SK-N-SH (cell line): ENCODE measurements around the gene HLF. TPM values are rescaled to one million over a fixed set of nuclear protein-coding genes. Genes with fewer than 3 reads are reported as not detected.

ENCODE experiments used
- CTCF ChIA-PET: fragments of 300-600, 350-600 bp; formaldehyde crosslinking; extraction: SDS; loops from one replicate; lab custom pipeline; 2021; lab: Yijun Ruan, JAX
- POLR2A ChIA-PET: fragments of 350-600 bp; sonication (Branson Sonifier 250); formaldehyde crosslinking; extraction: SDS; loops from one replicate; lab custom pipeline; 2020; ENCODE audit warnings: antibody characterized with exemption, inconsistent platforms; lab: Yijun Ruan, JAX
- DNase-seq: peaks from one replicate; pipeline ENCODE4 v3.0.0; 2012
- H2AFZ ChIP-seq: fragments of 200-600 bp; sonication (generic); 2 replicates; pipeline ENCODE4 v1.8.1; 2016; ENCODE audit warnings: antibody characterized with exemption, mild to moderate bottlenecking, low read depth
- H3F3A ChIP-seq: fragments of 200-600 bp; sonication (generic); replicated peaks from 2 replicates; pipeline ENCODE3; 2016; ENCODE audit warnings: antibody characterized with exemption, mild to moderate bottlenecking; ENCODE audit not compliant: insufficient read depth
- H3K27ac ChIP-seq, 2 experiments: fragments of 200-500 bp in 1 of 2; fragments of 200-600 bp in 1 of 2; sonication (Bioruptor generic) in 1 of 2; sonication (generic), shearing (Covaris generic) in 1 of 2; 2 replicates each; pipeline versions ENCODE4 v1.5.1 to v1.6.1; 2014 to 2016; ENCODE audit warnings: low read depth in 2 of 2, inconsistent platforms in 1 of 2, low read length in 1 of 2, mild to moderate bottlenecking in 1 of 2, mixed read lengths in 1 of 2
- H3K27me3 ChIP-seq: fragments of 200-600 bp; sonication (generic), shearing (Covaris generic); 2 replicates; pipeline ENCODE4 v1.6.1; 2016; ENCODE audit warnings: mixed run types; ENCODE audit not compliant: insufficient read depth
- H3K36me3 ChIP-seq, 2 experiments: fragments of 200-500 bp in 1 of 2; fragments of 200-600 bp in 1 of 2; sonication (Bioruptor generic) in 1 of 2; sonication (generic) in 1 of 2; replicated peaks in 1 of 2; 2 replicates each; pipeline versions ENCODE3 to v1.5.1; 2014 to 2016; ENCODE audit warnings: low read length in 1 of 2, mild to moderate bottlenecking in 1 of 2; ENCODE audit not compliant: insufficient read depth in 2 of 2, control insufficient read depth in 1 of 2
- H3K4me1 ChIP-seq, 2 experiments: fragments of 200-500 bp in 1 of 2; fragments of 200-600 bp in 1 of 2; sonication (Bioruptor generic) in 1 of 2; sonication (generic), shearing (Covaris generic) in 1 of 2; 2 replicates each; pipeline versions ENCODE4 v1.5.1 to v1.6.1; 2014 to 2016; ENCODE audit warnings: low read depth in 1 of 2, low read length in 1 of 2, mixed run types in 1 of 2; ENCODE audit not compliant: insufficient read depth in 2 of 2, control insufficient read depth in 1 of 2
- H3K4me2 ChIP-seq: fragments of 200-600 bp; sonication (generic), shearing (Covaris generic); 2 replicates; pipeline ENCODE4 v1.6.1; 2017; ENCODE audit warnings: mixed run types
- H3K4me3 ChIP-seq, 2 experiments: fragments of 200-500 bp in 1 of 2; fragments of 200-600 bp in 1 of 2; sonication (Bioruptor generic) in 1 of 2; sonication (generic), shearing (Covaris generic) in 1 of 2; 2 replicates each; pipeline versions ENCODE4 v1.5.1 to v1.8.1; 2014 to 2016; ENCODE audit warnings: low read depth in 2 of 2, inconsistent platforms in 1 of 2, low read length in 1 of 2, mild to moderate bottlenecking in 1 of 2, mixed read lengths in 1 of 2, moderate library complexity in 1 of 2
- H3K79me2 ChIP-seq: fragments of 200-600 bp; sonication (generic); 2 replicates; pipeline ENCODE4 v1.8.1; 2017; ENCODE audit warnings: mild to moderate bottlenecking; ENCODE audit not compliant: insufficient read depth
- H3K9ac ChIP-seq: fragments of 200-600 bp; sonication (generic); 2 replicates; pipeline ENCODE4 v1.6.1; 2017; ENCODE audit warnings: mixed run types
- H3K9me2 ChIP-seq: fragments of 200-600 bp; sonication (generic); 2 replicates; pipeline ENCODE4 v1.6.1; 2017; ENCODE audit warnings: mixed run types
- H3K9me3 ChIP-seq: fragments of 200-600 bp; sonication (generic); 2 replicates; pipeline ENCODE4 v1.6.1; 2017; ENCODE audit warnings: mixed run types, mild to moderate bottlenecking, moderate library complexity
- H4K20me1 ChIP-seq: fragments of 200-600 bp; sonication (generic); 2 replicates; pipeline ENCODE4 v1.6.1; 2017; ENCODE audit warnings: mild to moderate bottlenecking, mixed run types; ENCODE audit not compliant: insufficient read depth
- CTCF ChIP-seq: fragments of 200-600 bp; sonication (generic); IDR thresholded peaks from 2 replicates; pipeline ENCODE4 v1.6.1; 2017; ENCODE audit warnings: antibody characterized with exemption, mild to moderate bottlenecking, moderate library complexity
- ELF1 ChIP-seq: IDR thresholded peaks from 2 replicates; pipeline ENCODE4 v1.4.0; 2012
- EP300 ChIP-seq, 2 experiments: IDR thresholded peaks; 2 replicates each; pipeline versions ENCODE4 v1.4.0 to v1.6.1; 2012; ENCODE audit warnings: borderline replicate concordance in 1 of 2, low read depth in 1 of 2, low read length in 1 of 2
- FOXJ3 ChIP-seq: sonication (generic); formaldehyde crosslinking; IDR thresholded peaks from 2 replicates; pipeline ENCODE4 v1.5.1; 2020; ENCODE audit warnings: mild to moderate bottlenecking, missing genetic modification reagents
- GABPA ChIP-seq: IDR thresholded peaks from 2 replicates; pipeline ENCODE4 v1.4.0; 2012; ENCODE audit warnings: low read depth, mild to moderate bottlenecking
- MXI1 ChIP-seq: IDR thresholded peaks from 2 replicates; pipeline ENCODE4 v1.6.1; 2012; ENCODE audit warnings: mild to moderate bottlenecking, low read depth, low read length, improper control_type of control experiment
- NFIC ChIP-seq: IDR thresholded peaks from 2 replicates; pipeline ENCODE4 v1.4.0; 2012; ENCODE audit warnings: borderline replicate concordance
- NRF1 ChIP-seq: IDR thresholded peaks from 2 replicates; pipeline ENCODE4 v1.6.1; 2012; ENCODE audit warnings: low read depth, mild to moderate bottlenecking, low read length
- PBX3 ChIP-seq: IDR thresholded peaks from 2 replicates; pipeline ENCODE4; 2012
- RAD21 ChIP-seq: IDR thresholded peaks from 2 replicates; pipeline ENCODE4 v1.6.1; 2012; ENCODE audit warnings: mild to moderate bottlenecking, low read length
- RCOR1 ChIP-seq: fragments of 150-350 bp; IDR thresholded peaks from 2 replicates; pipeline ENCODE4 v1.6.1; 2017; ENCODE audit warnings: antibody characterized with exemption, low read length
- RFX5 ChIP-seq: IDR thresholded peaks from 2 replicates; pipeline ENCODE4 v1.6.1; 2012; ENCODE audit warnings: mild to moderate bottlenecking, improper control_type of control experiment, low read length
- SMC3 ChIP-seq: IDR thresholded peaks from 2 replicates; pipeline ENCODE4 v1.6.1; 2012; ENCODE audit warnings: low read depth, low read length, improper control_type of control experiment
- USF2 ChIP-seq: fragments of 150-350 bp; IDR thresholded peaks from 2 replicates; pipeline ENCODE4 v1.6.1; 2017; ENCODE audit warnings: antibody characterized with exemption, low read length, low read depth, borderline replicate concordance
- WGBS: methylation state at CpG from one replicate; pipeline ENCODE4 v1.1.6; 2017; ENCODE audit warnings: low lambda C conversion rate; 5-methylcytosine and 5-hydroxymethylcytosine counted together
- polyA plus RNA-seq, 3 experiments: library from polyadenylated mRNA; depleted of rRNA; stranded (reverse); fragments of >200 nt; gene quantifications; 2 replicates each; pipeline ENCODE4 v1.2.3, GENCODE V29; 2012
- TF ChIP-seq, protein P1 (sequence below): IDR thresholded peaks from 2 replicates; pipeline ENCODE4 v1.4.0; 2012; ENCODE audit warnings: low read depth
- TF ChIP-seq, protein P2 (sequence below): IDR thresholded peaks from 2 replicates; pipeline ENCODE4 v1.4.0; 2012; ENCODE audit warnings: low read depth, borderline replicate concordance
- TF ChIP-seq, protein P3 (sequence below): fragments of 150-350 bp; IDR thresholded peaks from 2 replicates; pipeline ENCODE4 v1.6.1; 2016; ENCODE audit warnings: mild to moderate bottlenecking, low read depth, low read length

HLF gene
- polyA plus RNA-seq, 1 of the 3 experiments (the other 2 are of a cell fraction) = 0.03 TPM

- Histone ChIP-seq H3K9me2 (no peaks in the 10 kb centered on the region), H3K36me3 (no peaks in the 10 kb centered on the region), H3K4me3 (no peak overlapping the region), H3K27me3 (no peaks in the 10 kb centered on the region), H3K9me3 (no peaks in the 10 kb centered on the region), H4K20me1 (no peaks in the 10 kb centered on the region), H3K9ac (no peak overlapping the region), H3K79me2 (no peaks in the 10 kb centered on the region), H3K4me2 (no peak overlapping the region), H2AFZ (no peak overlapping the region), H3K27ac (no peak overlapping the region), H3K4me1 (no peaks in the 10 kb centered on the region; a peak in 1 of 4 replicates), H3F3A (no peaks in the 10 kb centered on the region)
- POLR2A ChIA-PET = no interaction called here
- no peak for TF ChIP-seq FOXJ3
- TF ChIP-seq, protein P1, sequence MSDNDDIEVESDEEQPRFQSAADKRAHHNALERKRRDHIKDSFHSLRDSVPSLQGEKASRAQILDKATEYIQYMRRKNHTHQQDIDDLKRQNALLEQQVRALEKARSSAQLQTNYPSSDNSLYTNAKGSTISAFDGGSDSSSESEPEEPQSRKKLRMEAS = no peak
- no peak for TF ChIP-seq SMC3
- no peak for DNase-seq
- CTCF ChIA-PET = interaction anchor here (0.8 to 10.2 kb wide), 12 partner anchors 8 to 366 kb away, joined by 3 to 105 read pairs (median 8); partner anchors contain the start of genes MMD and SMIM36
- WGBS = 75% methylated on average over 2 of the region's 2 CpGs
Measured at GRCh38 chr17:55354941-55355340, 90.2 kb downstream of the HLF start.

DNA sequence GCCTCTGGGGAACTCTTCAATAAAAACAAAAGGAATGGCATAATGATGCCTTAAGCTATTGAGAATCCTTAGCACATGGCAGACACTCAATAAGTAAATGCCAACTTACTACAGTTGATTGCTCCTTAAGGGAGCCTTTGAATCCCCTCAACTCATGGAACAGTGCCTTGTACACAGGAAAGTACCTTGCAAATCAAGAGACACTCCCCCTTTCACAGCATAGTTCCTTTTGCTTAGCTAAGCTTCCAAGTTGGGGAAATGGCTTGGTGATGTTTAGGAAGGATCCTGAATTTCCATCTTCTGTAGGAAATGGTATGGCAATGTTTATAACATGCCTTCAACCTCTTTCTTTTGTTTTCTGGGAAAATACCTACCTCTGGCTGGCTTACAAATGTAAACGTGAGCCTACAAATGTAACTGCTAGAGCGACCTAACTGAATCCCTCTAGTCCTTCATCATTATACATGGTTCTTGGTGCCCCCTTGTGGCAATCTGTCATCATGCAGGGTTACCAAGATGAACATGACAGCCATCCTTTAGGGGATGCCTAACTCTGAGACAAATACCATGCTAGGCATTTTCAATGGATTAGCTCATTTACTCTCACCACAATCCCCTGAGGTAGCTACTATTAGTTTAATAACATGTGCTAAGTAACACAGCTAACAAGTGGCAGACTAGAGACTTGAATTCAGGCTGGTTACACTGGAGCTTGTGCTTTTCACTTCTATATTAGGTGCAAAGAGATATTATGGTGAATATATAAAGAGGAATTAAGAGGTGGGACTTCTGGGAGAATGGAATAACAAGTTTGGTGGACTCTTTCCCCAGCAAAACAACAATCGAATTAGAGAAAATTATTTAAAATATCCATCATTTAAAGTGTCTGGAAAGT is 91.9 kb downstream of the HLF start:
- no peak overlapping the region for H3K9ac ChIP-seq
- no peaks in the 10 kb centered on the region for H3K36me3 ChIP-seq
- H3K9me3 ChIP-seq = no peaks in the 10 kb centered on the region
- TF ChIP-seq SMC3 (peak; percentile 90), GABPA (no peak), RFX5 (peak; percentile 45), EP300 (IDR thresholded peaks at IDR 0.05; ENCODE audit: borderline replicate concordance in 1 of 2, low read depth in 1 of 2, low read length in 1 of 2) (peak in 1 of 2 experiments; percentile 38; a peak in 1 of 4 replicates), CTCF (peak; percentile 97), USF2 (no peak), NRF1 (peak; percentile 16; the same call in 1 of the 2 replicates), RAD21 (peak; percentile 88), RCOR1 (peak; percentile 40; the same call in 1 of the 2 replicates), ELF1 (no peak), NFIC (no peak), MXI1 (peak; percentile 68; the same call in 1 of the 2 replicates), PBX3 (no peak)
- TF ChIP-seq, protein P2, sequence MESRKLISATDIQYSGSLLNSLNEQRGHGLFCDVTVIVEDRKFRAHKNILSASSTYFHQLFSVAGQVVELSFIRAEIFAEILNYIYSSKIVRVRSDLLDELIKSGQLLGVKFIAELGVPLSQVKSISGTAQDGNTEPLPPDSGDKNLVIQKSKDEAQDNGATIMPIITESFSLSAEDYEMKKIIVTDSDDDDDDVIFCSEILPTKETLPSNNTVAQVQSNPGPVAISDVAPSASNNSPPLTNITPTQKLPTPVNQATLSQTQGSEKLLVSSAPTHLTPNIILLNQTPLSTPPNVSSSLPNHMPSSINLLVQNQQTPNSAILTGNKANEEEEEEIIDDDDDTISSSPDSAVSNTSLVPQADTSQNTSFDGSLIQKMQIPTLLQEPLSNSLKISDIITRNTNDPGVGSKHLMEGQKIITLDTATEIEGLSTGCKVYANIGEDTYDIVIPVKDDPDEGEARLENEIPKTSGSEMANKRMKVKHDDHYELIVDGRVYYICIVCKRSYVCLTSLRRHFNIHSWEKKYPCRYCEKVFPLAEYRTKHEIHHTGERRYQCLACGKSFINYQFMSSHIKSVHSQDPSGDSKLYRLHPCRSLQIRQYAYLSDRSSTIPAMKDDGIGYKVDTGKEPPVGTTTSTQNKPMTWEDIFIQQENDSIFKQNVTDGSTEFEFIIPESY = no peak
- TF ChIP-seq, protein P3, sequence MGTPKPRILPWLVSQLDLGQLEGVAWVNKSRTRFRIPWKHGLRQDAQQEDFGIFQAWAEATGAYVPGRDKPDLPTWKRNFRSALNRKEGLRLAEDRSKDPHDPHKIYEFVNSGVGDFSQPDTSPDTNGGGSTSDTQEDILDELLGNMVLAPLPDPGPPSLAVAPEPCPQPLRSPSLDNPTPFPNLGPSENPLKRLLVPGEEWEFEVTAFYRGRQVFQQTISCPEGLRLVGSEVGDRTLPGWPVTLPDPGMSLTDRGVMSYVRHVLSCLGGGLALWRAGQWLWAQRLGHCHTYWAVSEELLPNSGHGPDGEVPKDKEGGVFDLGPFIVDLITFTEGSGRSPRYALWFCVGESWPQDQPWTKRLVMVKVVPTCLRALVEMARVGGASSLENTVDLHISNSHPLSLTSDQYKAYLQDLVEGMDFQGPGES = no peak
- ChIA-PET CTCF (interaction anchor here (0.6 to 10.2 kb wide), 65 partner anchors 9 to 455 kb away, joined by 3 to 105 read pairs (median 4); partner anchors contain the start of genes COX11, HLF, SMIM36 and STXBP4), POLR2A (interaction anchor here (1.2 kb wide), 1 partner anchor 55 kb away, joined by 3 read pairs; no protein-coding TSS in a partner anchor)
- no peak overlapping the region for H3K4me3 ChIP-seq
- 33% methylated on average over 3 of the region's 3 CpGs for WGBS
- no peaks in the 10 kb centered on the region for H4K20me1 ChIP-seq
- H3K9me2 ChIP-seq = no peaks in the 10 kb centered on the region
- no peak overlapping the region for H3K27ac ChIP-seq
- H2AFZ ChIP-seq = no peak overlapping the region
- no peaks in the 10 kb centered on the region; a peak in 1 of 4 replicates for H3K4me1 ChIP-seq
- H3K4me2 ChIP-seq = no peak overlapping the region
- H3K79me2 ChIP-seq = no peaks in the 10 kb centered on the region
- peak; percentile 74 for DNase-seq
- H3K27me3 ChIP-seq = no peaks in the 10 kb centered on the region
- no peaks in the 10 kb centered on the region for H3F3A ChIP-seq
